Mesenteric fat pad (tissue), 1 donor: ENCODE data around the gene ERH. TPM values are rescaled to one million over a fixed set of nuclear protein-coding genes. Genes with fewer than 3 reads are reported as not detected.

Experiments used
- DNase-seq: peaks from one replicate; pipeline ENCODE4 v3.0.0-alpha.2; 2020; ENCODE audit warnings: low spot score
- total RNA-seq: library from RNA; stranded (reverse); fragmentation: NEBNext Ultra II Directional; extraction: Animal tissue kit (Norgen Biotek cat#: 25700); gene quantifications from one replicate; pipeline ENCODE4 v1.2.1, GENCODE V29; 2021
- donor health status: DM: yes; HTN: yes; CAD: no.

ERH gene
- total RNA-seq, 1 donor from 2014 or later = 140 TPM

- no peak for DNase-seq
Observed at GRCh38 chr14:69356903-69357543, 41.1 kb downstream of the ERH start.

- no peak for DNase-seq
Observed at GRCh38 chr14:69355607-69356281, 42.4 kb downstream of the ERH start.

- no peak for DNase-seq
Observed at GRCh38 chr14:69355154-69355597, 42.9 kb downstream of the ERH start.

- DNase-seq = no peak
Observed at GRCh38 chr14:69354383-69355153, 43.5 kb downstream of the ERH start.

GRCh38 chr14:69353168-69353567 is 44.9 kb downstream of the ERH start:
- no peak for DNase-seq

GRCh38 chr14:69351911-69352310 is 46.2 kb downstream of the ERH start:
- DNase-seq = no peak

- no peak for DNase-seq
Observed at GRCh38 chr14:69351385-69351784, 46.7 kb downstream of the ERH start.

DNA sequence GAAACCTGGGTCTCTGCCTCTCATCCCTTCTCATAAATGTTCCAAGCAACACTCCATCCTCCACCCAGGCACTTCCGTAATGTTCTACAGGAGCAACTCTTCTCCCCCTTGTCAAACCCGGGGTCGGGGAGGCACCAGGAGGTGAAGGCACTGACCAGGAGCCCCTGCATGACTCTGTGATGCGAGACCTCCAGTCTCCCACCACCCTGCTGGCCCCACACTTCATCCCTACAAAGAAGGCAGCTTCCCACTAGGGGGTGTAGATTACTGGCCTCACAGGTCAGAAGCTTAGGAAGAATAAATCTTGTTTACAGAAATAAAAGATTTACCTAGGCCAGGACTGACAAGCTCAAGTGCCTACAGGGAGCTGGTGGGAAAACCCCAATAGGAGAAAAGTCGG is 47.2 kb downstream of the ERH start:
- no peak for DNase-seq

- DNase-seq = no peak
Observed at GRCh38 chr14:69349091-69349777, 48.9 kb downstream of the ERH start.

GRCh38 chr14:69346710-69347109 is 51.4 kb downstream of the ERH start:
- no peak for DNase-seq

GRCh38 chr14:69345402-69345801 is 52.7 kb downstream of the ERH start:
- DNase-seq = no peak

DNA sequence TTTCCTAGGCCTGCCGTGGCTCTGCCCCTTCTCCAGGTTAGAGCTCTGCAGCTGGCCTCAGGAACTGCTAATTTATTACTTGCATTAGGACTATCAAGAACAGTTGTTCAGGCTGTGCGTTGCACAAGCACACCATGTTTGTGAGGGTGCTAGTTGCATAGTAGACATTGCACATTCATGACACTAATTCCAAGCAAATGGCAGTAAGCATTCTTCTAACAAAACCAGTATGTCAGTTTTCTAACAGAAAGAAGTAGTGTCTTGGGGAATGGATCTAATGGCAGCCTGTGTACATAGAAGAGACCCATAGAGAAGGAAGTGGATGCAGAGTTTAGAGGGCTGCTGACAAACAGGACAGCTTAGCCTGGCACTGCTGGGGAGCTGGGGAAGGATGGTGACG is 53.9 kb downstream of the ERH start:
- DNase-seq = no peak

DNA sequence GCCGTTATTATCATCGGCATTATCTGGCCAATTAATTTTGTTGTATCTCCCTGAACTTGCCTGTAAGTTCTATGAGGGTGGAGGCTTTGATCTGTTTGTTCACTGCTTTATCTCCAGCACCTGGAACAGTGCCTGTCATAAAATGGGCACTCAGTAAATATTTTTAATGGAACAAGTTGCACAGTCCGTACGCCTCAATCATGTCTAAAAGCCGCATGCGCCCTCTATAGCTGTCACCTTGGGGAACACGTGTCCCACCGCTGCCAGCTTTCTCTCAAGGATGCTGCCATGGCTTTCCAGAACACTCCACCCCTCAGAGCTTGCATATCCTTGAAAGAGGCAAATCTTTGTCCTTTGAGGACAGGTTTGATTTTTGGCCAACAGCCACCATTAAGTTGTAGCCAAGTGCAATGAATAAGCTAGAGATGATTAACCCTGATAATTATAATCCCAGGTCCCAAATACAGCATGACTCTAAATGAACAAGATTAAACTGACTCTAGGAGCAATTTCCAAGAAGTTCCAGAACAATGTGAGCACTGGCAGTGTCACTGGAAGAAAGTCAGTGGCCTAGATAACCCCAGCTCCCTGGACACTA is 55.1 kb downstream of the ERH start:
- DNase-seq = no peak

DNA sequence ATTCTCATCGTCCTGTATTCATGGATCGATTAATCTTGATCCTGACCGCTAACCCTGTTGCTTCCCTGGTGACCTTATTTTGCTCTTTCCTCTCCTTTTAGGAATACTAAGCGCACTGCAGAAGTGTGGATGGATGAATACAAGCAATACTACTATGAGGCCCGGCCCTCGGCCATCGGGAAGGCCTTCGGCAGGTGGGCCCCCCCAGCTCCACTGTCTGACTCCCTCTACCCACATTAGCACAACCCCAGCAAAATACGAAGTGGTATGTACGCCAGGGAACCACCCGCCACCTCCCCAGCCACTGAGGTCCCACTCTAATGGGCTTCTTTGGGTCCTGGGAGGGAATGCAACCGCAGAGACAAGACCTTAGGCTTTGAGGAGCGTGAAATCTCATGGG is 58.7 kb downstream of the ERH start:
- no peak for DNase-seq

DNA sequence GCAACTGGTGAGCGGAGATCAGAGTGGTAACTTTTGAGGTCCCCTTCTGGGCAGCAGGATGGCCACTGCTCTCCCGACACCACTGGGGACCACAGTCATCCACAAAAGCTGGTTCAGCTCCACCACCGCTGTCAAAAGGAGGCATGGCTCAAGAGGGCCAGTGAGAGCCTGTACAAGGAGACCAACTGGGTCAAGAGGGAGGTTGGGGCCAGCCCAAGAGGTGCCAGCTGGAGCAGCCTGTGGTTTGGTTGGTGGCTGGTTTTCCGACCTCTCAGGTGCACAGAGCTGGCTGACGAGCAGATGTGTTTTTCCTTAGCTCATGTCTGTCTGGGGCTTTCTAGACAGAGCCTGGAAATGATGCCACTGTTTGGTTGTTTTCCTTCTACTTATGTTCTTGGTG is 60.1 kb downstream of the ERH start:
- no peak for DNase-seq

GRCh38 chr14:69335371-69335771 is 62.7 kb downstream of the ERH start:
- no peak for DNase-seq

- DNase-seq = no peak
Observed at GRCh38 chr14:69334576-69334975, 63.5 kb downstream of the ERH start.

DNA sequence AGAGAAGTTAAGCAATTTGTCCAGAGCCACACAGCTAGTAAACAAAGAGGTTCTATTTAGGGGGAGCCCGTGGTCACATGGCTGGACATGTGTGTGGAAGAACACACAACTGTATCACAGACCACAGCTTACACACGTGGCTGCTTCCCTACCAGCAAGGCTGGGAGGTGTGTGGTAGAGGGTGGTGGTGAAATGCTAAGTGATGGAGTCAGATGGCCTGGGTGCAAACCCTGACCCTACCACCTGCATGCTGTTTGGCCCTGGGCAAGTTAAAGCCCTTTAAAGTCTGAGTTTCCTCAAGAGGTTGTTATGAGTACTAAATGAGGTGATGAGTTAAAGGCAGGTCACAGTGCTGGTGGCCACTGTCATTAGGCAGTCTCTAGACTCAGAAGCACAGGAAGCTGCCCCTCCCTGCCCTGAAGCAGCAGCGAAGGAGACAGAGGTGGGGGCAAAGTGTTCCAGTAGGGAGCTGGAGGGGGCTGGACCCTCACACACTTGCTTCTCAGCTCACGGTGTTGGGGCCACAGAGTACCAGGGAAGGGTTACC is 64.2 kb downstream of the ERH start:
- DNase-seq = no peak

DNA sequence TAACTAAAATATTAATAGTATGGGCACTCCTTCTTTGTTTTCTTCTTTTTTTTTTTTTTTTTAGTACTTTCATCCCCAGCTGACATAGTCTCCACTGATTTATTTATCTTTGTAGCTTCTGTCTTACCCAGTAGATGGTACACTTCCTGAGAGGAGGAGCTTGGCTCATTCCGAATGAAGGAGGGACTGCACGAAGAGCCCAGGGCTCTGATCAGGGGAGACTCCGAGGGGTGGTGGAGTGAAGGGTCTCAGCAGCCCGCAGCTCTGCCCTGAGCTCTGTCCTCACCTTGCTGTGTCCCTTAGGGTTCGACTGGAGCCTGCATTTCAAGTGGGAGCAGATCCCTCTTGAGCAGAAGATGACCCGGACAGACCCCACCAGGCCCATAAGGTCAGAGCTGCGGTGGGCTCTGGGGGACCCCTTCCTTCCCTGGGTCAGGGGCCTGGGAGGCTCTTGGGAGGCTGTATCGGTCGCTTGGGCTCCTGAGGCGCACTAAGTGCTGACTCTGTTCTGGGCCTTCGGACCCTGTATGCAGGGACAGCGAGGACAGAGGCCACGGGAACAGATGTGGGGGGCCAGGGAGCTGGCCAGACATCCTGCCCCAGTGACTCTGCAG is 65.2 kb downstream of the ERH start:
- no peak for DNase-seq

DNA sequence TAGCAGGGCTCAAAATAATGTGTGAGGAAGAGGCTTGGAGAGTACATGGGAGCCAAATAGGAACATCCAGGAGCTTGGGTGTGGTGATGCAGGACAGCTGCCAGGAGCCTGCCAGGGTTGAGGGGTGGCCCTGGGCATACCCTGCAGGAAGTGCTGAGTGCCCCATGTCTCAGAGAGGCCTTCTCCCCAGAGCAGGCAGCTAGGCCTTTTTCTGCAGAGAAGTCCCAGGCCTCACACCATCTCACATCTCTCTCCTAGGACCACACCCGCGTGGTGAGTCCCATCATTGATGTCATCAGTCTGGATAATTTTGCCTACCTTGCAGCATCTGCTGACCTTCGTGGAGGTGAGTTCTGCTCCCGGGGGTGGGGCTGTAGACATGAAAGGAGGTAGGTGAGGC is 66.9 kb downstream of the ERH start:
- no peak for DNase-seq
